Fibroblast of pulmonary artery (primary cell): Measurements from ENCODE around the gene EVI5L.

Experiments
- DNase-seq: peaks from one replicate; pipeline ENCODE4 v3.0.0-alpha.2; 2010; ENCODE audit warnings: low read depth
- H3K4me3 ChIP-seq: replicated peaks from 2 replicates; pipeline ENCODE4 v1.5.1; 2011; ENCODE audit warnings: low read depth, mild to moderate bottlenecking, control low read depth, low read length, moderate library complexity
- CTCF ChIP-seq: IDR thresholded peaks from 2 replicates; pipeline ENCODE4 v1.5.1; 2011; ENCODE audit warnings: mild to moderate bottlenecking, control low read depth, low read length, inconsistent platforms; ENCODE audit errors: missing control alignments

EVI5L gene

DNA sequence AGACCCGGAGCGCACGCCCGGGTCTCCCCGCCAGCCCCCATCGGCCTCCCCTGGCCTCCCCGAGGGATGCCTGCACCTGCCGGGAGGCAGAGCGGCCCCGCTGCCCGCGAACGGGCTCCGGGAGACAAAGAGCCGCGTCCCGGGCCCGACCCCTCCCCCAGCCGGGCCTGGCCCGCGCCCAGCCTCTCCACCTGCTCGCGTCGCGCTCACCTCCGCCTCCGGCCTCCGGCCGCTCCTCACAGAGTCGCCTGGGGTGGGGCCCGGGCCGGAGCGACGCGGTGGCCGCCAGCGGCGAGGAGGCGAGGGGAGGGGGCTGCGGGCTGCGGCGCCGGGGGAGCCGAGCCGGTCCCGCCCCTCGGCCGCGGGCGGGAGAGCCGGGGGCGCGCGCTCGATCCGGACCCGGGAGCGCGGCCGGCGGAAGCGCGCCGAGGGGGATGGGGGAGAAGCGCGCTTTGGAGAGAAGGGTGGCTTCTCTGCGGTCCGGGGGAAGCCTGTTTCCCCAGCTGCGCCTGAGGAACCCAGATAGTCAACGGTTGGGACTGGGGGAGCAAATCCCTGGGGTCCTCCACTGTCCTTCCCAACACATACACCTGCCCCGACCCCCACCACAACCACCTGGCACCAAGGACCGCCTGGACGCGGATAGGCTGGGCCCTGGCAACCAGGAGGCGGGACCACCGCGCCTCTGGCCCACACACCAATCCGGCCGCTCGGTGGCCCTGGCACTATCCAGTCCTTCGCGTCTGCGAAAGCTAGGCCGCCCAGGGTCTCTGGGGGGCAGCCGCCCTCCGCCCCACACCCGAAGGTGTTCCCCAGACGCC, 44.3 kb downstream of the EVI5L start, which contains the start of gene PRR36:
Gene PRR36 (minus strand): TSS at position 315 of the 821 bp plus-strand sequence. CDS start 701 bp downstream, outside the sequence.
- no peak for DNase-seq
- no peak for TF ChIP-seq CTCF
- no peak within 1 kb of the TSS for H3K4me3 ChIP-seq

DNA sequence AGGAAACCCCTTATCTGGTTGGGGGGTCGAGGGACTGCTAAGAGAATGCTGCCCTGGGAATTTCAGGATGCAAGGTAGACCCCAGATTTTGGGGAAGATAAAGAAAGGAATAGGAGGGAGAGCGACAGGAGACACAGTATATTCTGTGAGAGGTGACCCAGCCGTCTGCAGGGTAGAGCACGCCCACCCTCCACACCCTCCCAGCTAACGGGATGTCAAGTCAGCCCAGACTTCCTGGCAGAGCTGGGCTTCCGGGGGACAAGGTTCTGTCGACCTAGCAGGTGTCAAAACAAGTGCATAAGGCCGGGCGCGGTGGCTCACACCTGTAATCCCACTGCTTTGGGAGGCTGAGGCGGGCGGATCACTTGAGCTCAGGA, 44.9 kb downstream of the EVI5L start:
- H3K4me3 ChIP-seq = no peak overlapping the region
- TF ChIP-seq CTCF = no peak
- no peak for DNase-seq

- no peak for TF ChIP-seq CTCF
- DNase-seq = no peak
- H3K4me3 ChIP-seq = no peak overlapping the region
Measured at GRCh38 chr19:7877249-7877836, 47.3 kb downstream of the EVI5L start.

DNA sequence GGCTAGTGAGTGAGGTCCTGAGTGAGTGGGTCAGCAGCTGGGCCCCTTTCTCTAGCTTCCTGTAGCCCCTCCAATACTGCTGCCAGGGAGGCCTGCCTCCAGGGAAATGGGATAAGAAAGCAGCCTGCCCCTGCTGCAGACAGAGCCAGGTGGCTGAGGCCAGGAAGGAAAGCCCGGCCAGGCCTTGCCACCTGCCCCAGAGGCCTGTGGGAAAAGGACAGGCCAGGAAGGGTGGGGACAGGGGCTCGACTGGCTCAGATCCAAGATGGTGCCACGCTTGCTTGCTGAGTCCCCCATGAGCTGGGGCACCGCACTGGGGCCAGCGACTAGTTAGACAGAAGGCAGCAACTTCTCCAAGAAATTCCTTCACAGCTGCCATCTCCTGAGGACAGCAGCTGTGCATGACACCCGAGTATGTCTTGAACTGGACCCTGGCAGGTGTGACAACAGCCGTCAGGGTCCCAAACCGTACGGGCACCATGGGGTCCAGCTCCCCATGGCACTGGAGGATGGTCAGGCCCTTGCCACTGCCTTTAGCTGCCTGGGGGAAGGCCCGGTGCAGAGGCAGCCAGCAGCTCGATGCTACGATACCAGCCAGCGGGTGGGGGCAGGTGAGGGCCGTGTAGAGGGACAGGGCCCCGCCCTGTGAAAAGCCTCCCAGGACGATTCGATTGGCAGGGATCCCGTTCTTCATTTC, 49.2 kb downstream of the EVI5L start:
- TF ChIP-seq CTCF = no peak
- H3K4me3 ChIP-seq = no peak overlapping the region
- DNase-seq = no peak

GRCh38 chr19:7879836-7880235, 49.8 kb downstream of the EVI5L start:
- H3K4me3 ChIP-seq = no peak overlapping the region
- no peak for DNase-seq
- no peak for TF ChIP-seq CTCF

- DNase-seq = no peak
- TF ChIP-seq CTCF = no peak
- no peak overlapping the region for H3K4me3 ChIP-seq
Measured at GRCh38 chr19:7881910-7882309, 51.9 kb downstream of the EVI5L start.
